Adrenal gland (tissue), 12 donors: Measurements from ENCODE around the gene MORN1. TPM values are rescaled to one million over a fixed set of nuclear protein-coding genes. Genes with fewer than 3 reads are reported as not detected.

Experiments
- DNase-seq, 7 donors: peaks; one replicate each; pipeline ENCODE4 v3.0.0-alpha.2; 2019 to 2020
- H3K27ac ChIP-seq, 5 donors: fragments of 200-600 bp; sonication (generic) in 4 of 5; 1 replicate in 3 of 5; 2 replicates in 2 of 5; pipeline versions ENCODE4 v1.5.1 to v1.8.0; 2016 to 2020; ENCODE audit warnings: mild to moderate bottlenecking in 1 of 5
- H3K27me3 ChIP-seq: fragments of 200-600 bp; 2 replicates; pipeline ENCODE4 v1.8.0; 2021
- H3K36me3 ChIP-seq, 2 donors: fragments of 200-600 bp; replicated peaks in 1 of 2; 1 replicate in 1 of 2; 2 replicates in 1 of 2; pipeline versions ENCODE4 v1.5.1 to v1.8.0; 2018 to 2022
- H3K4me1 ChIP-seq, 2 donors: fragments of 200-600 bp; replicated peaks in 1 of 2; 1 replicate in 1 of 2; 2 replicates in 1 of 2; pipeline versions ENCODE4 v1.5.1 to v1.8.0; 2018 to 2021
- H3K4me3 ChIP-seq, 4 donors: fragments of 200-600 bp; sonication (generic) in 3 of 4; one replicate each; pipeline ENCODE4 v1.5.1; 2016 to 2018
- H3K9me3 ChIP-seq, 3 donors: fragments of 200-600 bp; sonication (generic) in 1 of 3; replicated peaks in 1 of 3; 1 replicate in 2 of 3; 2 replicates in 1 of 3; pipeline versions ENCODE4 v1.5.1 to v1.8.0; 2016 to 2021
- POLR2A ChIP-seq, 2 donors: fragments of 450-650 bp; IDR thresholded peaks; one replicate each; pipeline ENCODE4 v1.6.1; 2017; ENCODE audit warnings: antibody characterized with exemption in 2 of 2, mild to moderate bottlenecking in 2 of 2, moderate library complexity in 1 of 2
- WGBS, 4 donors: extraction: QIAGEN DNeasy Blood & Tissue Kit in 2 of 4; methylation state at CpG; one replicate each; pipeline versions ENCODE4 v1.1.5 to v1.1.7; 2013 to 2017; 5-methylcytosine and 5-hydroxymethylcytosine counted together
- intact Hi-C, 2 donors: fragments of 100-400 bp; cut with DNase I; formaldehyde crosslinking; loops; one replicate each; pipeline versions ENCODE4 v1.14.1 to v1.15.0; 2022 to 2023
- polyA plus RNA-seq, 3 donors: library from polyadenylated mRNA; stranded (reverse); fragments of 200-250 nt in 2 of 3; fragments of 350-450 nt in 1 of 3; fragmentation: Illumina TruSeq in 1 of 3; extraction: RNeasy Lipid Tissue Mini Kit (QIAGEN cat#74804) in 1 of 3; gene quantifications; one replicate each; pipeline ENCODE4 v1.2.3, GENCODE V29; 2013 to 2014
- total RNA-seq, 9 donors: library from RNA; depleted of rRNA in 4 of 9; stranded (reverse); fragments of >200 nt in 4 of 9; fragments of 120-200 nt in 1 of 9; fragmentation: NEBNext Ultra II Directional in 1 of 9; extraction: Animal tissue kit (Norgen Biotek cat#: 25700) in 1 of 9; gene quantifications; one replicate each; pipeline versions ENCODE4 v1.1.0 to v1.2.4, GENCODE V29; 2013 to 2023
- TF ChIP-seq, protein P1 (sequence below), 6 experiments: fragments of 450-650 bp in 4 of 6; fragments of 200-600 bp in 2 of 6; sonication (generic) in 1 of 6; IDR thresholded peaks; 1 replicate in 5 of 6; 2 replicates in 1 of 6; pipeline versions ENCODE4 v1.5.1 to v1.8.0; 2016 to 2021; ENCODE audit warnings: antibody characterized with exemption in 6 of 6, mild to moderate bottlenecking in 2 of 6, moderate library complexity in 1 of 6
- donor health status: healthy with polysubstance abuse.
- donor health status: Bipolar disorder and iron deficiency.
- donor health status: DM: yes; HTN: yes; CAD: no.
- donor health status: DM: no; HTN: no; CAD: no.
- donor health status: DM: no; HTN: no; CAD: no.
- donor health status: DM: yes; HTN: yes; CAD: no.

The MORN1 gene
- total and polyA plus RNA-seq, 12 donors = 1.8 to 14.1 (median 8.7) TPM

DNA sequence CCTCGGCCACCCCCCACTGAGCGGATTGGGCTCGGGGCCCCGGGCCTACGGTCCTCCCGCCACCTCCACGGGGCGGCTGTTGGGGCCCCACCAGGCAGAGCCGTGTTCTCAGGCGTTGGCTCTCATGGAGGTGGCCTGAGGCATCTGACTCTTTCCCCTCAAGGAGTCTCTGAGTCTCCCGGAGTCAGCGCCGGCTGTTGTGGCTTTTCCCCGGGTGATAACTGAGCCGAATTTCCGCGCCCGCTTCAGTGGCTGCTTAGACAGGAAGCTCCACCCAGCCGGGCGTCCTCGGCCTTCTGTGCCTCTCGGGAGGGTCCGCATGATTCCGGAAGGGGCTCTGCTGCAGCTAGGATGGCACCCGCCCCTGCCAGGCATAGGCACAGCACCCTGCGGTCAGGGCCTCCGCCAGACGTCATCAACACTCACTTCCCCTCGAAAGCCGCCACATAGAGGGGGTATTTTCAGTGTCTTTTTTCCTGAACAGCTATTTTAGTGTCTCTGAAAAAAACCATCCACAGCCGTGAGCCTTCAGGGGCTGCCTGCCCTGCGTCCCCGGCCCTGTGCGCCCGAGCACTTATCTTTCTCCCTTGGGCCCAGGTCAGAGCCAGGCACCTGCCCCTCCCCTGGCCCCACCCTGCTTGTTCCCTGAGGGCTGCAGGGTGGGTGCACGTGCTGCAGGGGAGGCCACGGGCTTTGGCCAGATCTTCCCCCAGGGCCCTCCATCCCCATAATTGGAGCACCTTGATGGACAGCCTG lies 90.3 kb downstream of the MORN1 start:
- no peaks in the 10 kb centered on the region for H3K27me3 ChIP-seq
- H3K4me1 ChIP-seq = peaks cover 6 to 37% of the 10 kb centered on the region in 2 donors
- peak in 1 of 2 donors; percentile 41 for TF ChIP-seq POLR2A (IDR thresholded peaks at IDR 0.05)
- TF ChIP-seq, protein P1, sequence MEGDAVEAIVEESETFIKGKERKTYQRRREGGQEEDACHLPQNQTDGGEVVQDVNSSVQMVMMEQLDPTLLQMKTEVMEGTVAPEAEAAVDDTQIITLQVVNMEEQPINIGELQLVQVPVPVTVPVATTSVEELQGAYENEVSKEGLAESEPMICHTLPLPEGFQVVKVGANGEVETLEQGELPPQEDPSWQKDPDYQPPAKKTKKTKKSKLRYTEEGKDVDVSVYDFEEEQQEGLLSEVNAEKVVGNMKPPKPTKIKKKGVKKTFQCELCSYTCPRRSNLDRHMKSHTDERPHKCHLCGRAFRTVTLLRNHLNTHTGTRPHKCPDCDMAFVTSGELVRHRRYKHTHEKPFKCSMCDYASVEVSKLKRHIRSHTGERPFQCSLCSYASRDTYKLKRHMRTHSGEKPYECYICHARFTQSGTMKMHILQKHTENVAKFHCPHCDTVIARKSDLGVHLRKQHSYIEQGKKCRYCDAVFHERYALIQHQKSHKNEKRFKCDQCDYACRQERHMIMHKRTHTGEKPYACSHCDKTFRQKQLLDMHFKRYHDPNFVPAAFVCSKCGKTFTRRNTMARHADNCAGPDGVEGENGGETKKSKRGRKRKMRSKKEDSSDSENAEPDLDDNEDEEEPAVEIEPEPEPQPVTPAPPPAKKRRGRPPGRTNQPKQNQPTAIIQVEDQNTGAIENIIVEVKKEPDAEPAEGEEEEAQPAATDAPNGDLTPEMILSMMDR (IDR thresholded peaks at IDR 0.05) = no peak
- H3K27ac ChIP-seq = peak overlapping the region; percentile 47 to 93 (median 66)
- intact Hi-C loops = no loop called here
- WGBS, 4 donors = 49 to 60% (median 49%) methylated on average over 22 to 37 of the region's 37 CpGs
- no peaks in the 10 kb centered on the region for H3K9me3 ChIP-seq
- H3K36me3 ChIP-seq = peaks cover 0 to 26% of the 10 kb centered on the region in 2 donors
- H3K4me3 ChIP-seq = peak overlapping the region in 1 of 4 donors; percentile 43
- DNase-seq = peak in 6 of 7 donors; percentile 68 to 89 (median 81)

DNA sequence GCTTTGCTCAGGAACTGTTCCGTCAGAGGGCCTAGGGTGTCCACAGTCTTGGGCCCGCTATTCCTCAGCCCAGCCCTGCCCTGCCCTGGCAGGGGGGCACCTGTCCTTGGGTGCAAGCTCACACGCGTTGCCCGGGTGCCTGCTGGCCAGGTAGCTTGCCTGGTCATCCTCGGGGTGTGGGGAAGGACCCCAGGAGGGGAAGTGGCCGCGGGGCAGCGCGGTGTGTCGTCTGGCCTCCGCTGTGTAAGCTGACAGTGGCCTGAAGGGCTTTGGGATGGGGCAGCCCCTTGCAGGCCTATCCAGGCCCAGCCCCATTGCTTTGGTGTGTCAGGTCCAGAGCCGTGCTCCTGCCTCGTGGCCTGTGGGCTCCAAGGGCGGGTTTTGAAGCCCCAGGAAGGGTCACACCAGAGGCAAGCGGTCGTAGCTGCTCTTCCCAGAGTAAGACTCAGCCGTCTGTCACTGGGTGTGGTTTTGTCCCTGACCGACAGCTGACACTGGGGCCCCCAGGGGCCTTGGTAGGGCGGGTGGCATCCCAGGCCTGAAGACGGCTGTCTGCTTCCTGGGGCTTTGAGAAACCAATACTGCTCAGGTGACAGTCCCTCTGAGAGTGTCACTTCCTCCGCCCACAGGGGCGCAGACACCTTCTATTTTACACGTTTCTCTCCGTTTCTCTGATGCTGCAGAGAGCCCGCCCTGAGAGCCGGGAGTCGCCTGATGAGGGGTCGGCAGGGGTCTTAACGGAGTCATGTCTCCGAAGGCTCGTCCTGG lies 91.2 kb downstream of the MORN1 start:
- Histone ChIP-seq H3K4me1 (peaks cover 6 to 37% of the 10 kb centered on the region in 2 donors), H3K9me3 (no peaks in the 10 kb centered on the region), H3K4me3 (peak overlapping the region in 1 of 4 donors; percentile 43), H3K27me3 (no peaks in the 10 kb centered on the region), H3K36me3 (peaks cover 0 to 18% of the 10 kb centered on the region in 2 donors), H3K27ac (peak overlapping the region; percentile 6 to 93 (median 66))
- intact Hi-C loops = no loop called here
- DNase-seq = no peak
- WGBS, 4 donors = 64 to 73% (median 69%) methylated on average over 4 to 32 of the region's 32 CpGs
- TF ChIP-seq, protein P1 (IDR thresholded peaks at IDR 0.05) = no peak
- no peak for TF ChIP-seq POLR2A (IDR thresholded peaks at IDR 0.05)

DNA sequence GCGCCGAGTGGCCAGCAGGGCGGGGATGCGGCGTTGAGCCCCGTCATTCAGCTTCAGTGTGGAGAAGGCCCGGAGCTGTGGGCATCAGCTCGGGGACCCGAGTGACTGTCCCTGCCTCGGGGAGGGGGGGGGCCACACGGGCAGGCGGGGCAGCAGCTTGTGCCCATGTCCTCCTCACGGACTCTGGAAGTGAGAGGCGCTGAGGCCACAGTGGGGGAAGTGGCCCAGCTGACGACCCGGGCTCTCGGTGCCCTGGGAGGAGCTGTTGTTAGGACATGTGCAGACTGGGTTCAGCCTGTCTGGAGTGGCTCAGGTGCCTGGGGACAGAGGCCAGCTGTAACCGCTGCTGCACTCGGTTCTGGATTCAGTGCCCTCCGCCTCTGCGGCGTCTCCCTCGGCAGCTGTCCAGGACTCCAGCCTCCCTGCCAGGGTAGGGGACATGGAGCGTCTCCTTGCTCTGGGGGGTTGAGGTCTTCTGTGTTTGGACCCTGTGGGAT lies 92.2 kb downstream of the MORN1 start:
- intact Hi-C loops = no loop called here
- peak in 1 of 7 donors; percentile 80 for DNase-seq
- Histone ChIP-seq H3K27me3 (no peaks in the 10 kb centered on the region), H3K27ac (peak overlapping the region in 2 of 5 donors; percentile 31 to 81), H3K36me3 (peaks cover 0 to 8% of the 10 kb centered on the region in 2 donors), H3K9me3 (no peaks in the 10 kb centered on the region), H3K4me3 (no peak overlapping the region), H3K4me1 (peaks cover 6 to 45% of the 10 kb centered on the region in 2 donors)
- TF ChIP-seq, protein P1 (IDR thresholded peaks at IDR 0.05) = no peak
- no peak for TF ChIP-seq POLR2A (IDR thresholded peaks at IDR 0.05)
- 55 to 68% (median 65%) methylated on average over 5 to 24 of the region's 24 CpGs; no CpG with 5 or more reads in 1 of the 4 donors for whole genome bisulfite sequencing, 4 donors

DNA sequence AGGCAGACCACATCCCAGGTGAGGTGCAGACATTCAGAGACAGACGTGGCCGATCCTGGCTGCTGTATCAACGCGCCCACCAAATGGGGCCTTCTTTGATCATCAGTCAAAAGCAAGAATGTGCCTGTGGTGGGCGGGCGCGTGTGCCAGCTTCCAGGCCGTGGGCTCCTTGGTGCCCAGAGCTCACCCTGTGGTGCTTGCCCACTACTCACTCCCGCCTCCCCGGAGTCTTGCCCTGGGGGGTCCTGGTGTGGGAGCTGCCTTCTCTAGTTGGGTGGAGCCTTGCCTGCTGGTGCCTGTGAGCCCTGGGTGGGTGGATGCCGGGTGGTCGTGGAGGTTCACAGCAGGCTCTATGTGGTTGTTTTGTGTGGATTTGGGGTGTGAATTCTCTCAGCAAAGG lies 92.7 kb downstream of the MORN1 start:
- Histone ChIP-seq H3K9me3 (no peaks in the 10 kb centered on the region), H3K27ac (peak overlapping the region in 2 of 5 donors; percentile 31 to 81), H3K36me3 (peaks cover 0 to 3% of the 10 kb centered on the region in 2 donors), H3K27me3 (no peaks in the 10 kb centered on the region), H3K4me1 (peaks cover 6 to 50% of the 10 kb centered on the region in 2 donors), H3K4me3 (no peak overlapping the region)
- TF ChIP-seq, protein P1 (IDR thresholded peaks at IDR 0.05) = no peak
- no peak for TF ChIP-seq POLR2A (IDR thresholded peaks at IDR 0.05)
- WGBS, 4 donors = 80 to 93% (median 89%) methylated on average over 6 to 12 of the region's 12 CpGs
- intact Hi-C loops = no loop called here
- DNase-seq = no peak
